ENCODE results near the gene ALDH9A1.
A peak's percentile ranks its signal among the peaks of the same experiment; 100 is the strongest.

GRCh38 chr1:165630629-165631341 is 67.6 kb downstream of the ALDH9A1 start, which contains the start of gene MGST3:
- peak; percentile 62 to 91 for TF ChIP-seq POLR2A (IDR thresholded peaks at IDR 0.05)
- no peak for TF ChIP-seq CTCF (IDR thresholded peaks at IDR 0.05)

Data from adrenal gland (tissue), 5 donors.